Measurements from ENCODE around the gene ETNK2. TPM values are rescaled to one million over a fixed set of nuclear protein-coding genes. Genes with fewer than 3 reads are reported as not detected.

ETNK2 gene
- polyA plus RNA-seq, 1 experiment: 25.6 TPM

- Histone ChIP-seq H3K27me3 (ENCODE audit: control insufficient read depth, insufficient read depth, low read length) (peaks cover 12% of the 10 kb centered on the region), H3K9me3 (ENCODE audit: control insufficient read depth, insufficient read depth, low read length) (no peaks in the 10 kb centered on the region), H3K4me3 (ENCODE audit: low read depth, low read length) (no peak overlapping the region), H3K27ac (ENCODE audit: low read depth, low read length) (no peak overlapping the region)
- TF ChIP-seq, protein P1, sequence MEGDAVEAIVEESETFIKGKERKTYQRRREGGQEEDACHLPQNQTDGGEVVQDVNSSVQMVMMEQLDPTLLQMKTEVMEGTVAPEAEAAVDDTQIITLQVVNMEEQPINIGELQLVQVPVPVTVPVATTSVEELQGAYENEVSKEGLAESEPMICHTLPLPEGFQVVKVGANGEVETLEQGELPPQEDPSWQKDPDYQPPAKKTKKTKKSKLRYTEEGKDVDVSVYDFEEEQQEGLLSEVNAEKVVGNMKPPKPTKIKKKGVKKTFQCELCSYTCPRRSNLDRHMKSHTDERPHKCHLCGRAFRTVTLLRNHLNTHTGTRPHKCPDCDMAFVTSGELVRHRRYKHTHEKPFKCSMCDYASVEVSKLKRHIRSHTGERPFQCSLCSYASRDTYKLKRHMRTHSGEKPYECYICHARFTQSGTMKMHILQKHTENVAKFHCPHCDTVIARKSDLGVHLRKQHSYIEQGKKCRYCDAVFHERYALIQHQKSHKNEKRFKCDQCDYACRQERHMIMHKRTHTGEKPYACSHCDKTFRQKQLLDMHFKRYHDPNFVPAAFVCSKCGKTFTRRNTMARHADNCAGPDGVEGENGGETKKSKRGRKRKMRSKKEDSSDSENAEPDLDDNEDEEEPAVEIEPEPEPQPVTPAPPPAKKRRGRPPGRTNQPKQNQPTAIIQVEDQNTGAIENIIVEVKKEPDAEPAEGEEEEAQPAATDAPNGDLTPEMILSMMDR (IDR thresholded peaks at IDR 0.05; ENCODE audit: low read depth, low read length): no peak
- ChIA-PET POLR2A (no interaction called here), CTCF (interaction anchor here (0.7 to 0.9 kb wide), 3 partner anchors 7 to 244 kb away, joined by 3 to 4 read pairs (median 3); no protein-coding TSS in a partner anchor)
- DNase-seq (ENCODE audit: low read depth, low spot score): no peak
Observed at GRCh38 chr1:204154568-204155255, 2.9 kb upstream of the ETNK2 start.

GRCh38 chr1:204153667-204154066 lies 1.8 kb upstream of the ETNK2 start:
- no peak for DNase-seq (ENCODE audit: low read depth, low spot score)
- TF ChIP-seq, protein P1 (IDR thresholded peaks at IDR 0.05; ENCODE audit: low read depth, low read length): no peak
- Histone ChIP-seq H3K27me3 (ENCODE audit: control insufficient read depth, insufficient read depth, low read length) (peaks cover 12% of the 10 kb centered on the region), H3K27ac (ENCODE audit: low read depth, low read length) (no peak overlapping the region), H3K9me3 (ENCODE audit: control insufficient read depth, insufficient read depth, low read length) (no peaks in the 10 kb centered on the region), H3K4me3 (ENCODE audit: low read depth, low read length) (no peak overlapping the region)
- ChIA-PET POLR2A (no interaction called here), CTCF (interaction anchor here (0.9 to 2.8 kb wide), 3 partner anchors 9 to 282 kb away, joined by 3 to 11 read pairs (median 4); no protein-coding TSS in a partner anchor)

- no peak for DNase-seq (ENCODE audit: low read depth, low spot score)
- TF ChIP-seq, protein P1 (IDR thresholded peaks at IDR 0.05; ENCODE audit: low read depth, low read length): no peak
- peak overlapping the region; percentile 67 for H3K4me3 ChIP-seq (ENCODE audit: low read depth, low read length)
- peaks cover 12% of the 10 kb centered on the region for H3K27me3 ChIP-seq (ENCODE audit: control insufficient read depth, insufficient read depth, low read length)
- ChIA-PET POLR2A (interaction anchor here (0.6 kb wide), 1 partner anchor 13 kb away, joined by 3 read pairs; no protein-coding TSS in a partner anchor), CTCF (interaction anchor here (0.7 to 2.8 kb wide), 4 partner anchors 10 to 246 kb away, joined by 4 to 12 read pairs (median 8); no protein-coding TSS in a partner anchor)
- H3K27ac ChIP-seq (ENCODE audit: low read depth, low read length): no peak overlapping the region
- no peaks in the 10 kb centered on the region for H3K9me3 ChIP-seq (ENCODE audit: control insufficient read depth, insufficient read depth, low read length)
Observed at GRCh38 chr1:204152310-204153044, 633 bp upstream of the ETNK2 start.

GRCh38 chr1:204150702-204151551 lies 917 bp downstream of the ETNK2 start:
- no peak for DNase-seq (ENCODE audit: low read depth, low spot score)
- H3K9me3 ChIP-seq (ENCODE audit: control insufficient read depth, insufficient read depth, low read length): no peaks in the 10 kb centered on the region
- H3K27ac ChIP-seq (ENCODE audit: low read depth, low read length): no peak overlapping the region
- H3K27me3 ChIP-seq (ENCODE audit: control insufficient read depth, insufficient read depth, low read length): peaks cover 8% of the 10 kb centered on the region
- ChIA-PET CTCF (interaction anchor here (0.6 to 2.8 kb wide), 6 partner anchors 12 to 248 kb away, joined by 3 to 12 read pairs (median 4); no protein-coding TSS in a partner anchor), POLR2A (no interaction called here)
- H3K4me3 ChIP-seq (ENCODE audit: low read depth, low read length): peak overlapping the region; percentile 67
- TF ChIP-seq, protein P1 (IDR thresholded peaks at IDR 0.05; ENCODE audit: low read depth, low read length): no peak

Data from AG04450 (cell line).